ENCODE data around the gene OCRL.

The OCRL gene

DNA sequence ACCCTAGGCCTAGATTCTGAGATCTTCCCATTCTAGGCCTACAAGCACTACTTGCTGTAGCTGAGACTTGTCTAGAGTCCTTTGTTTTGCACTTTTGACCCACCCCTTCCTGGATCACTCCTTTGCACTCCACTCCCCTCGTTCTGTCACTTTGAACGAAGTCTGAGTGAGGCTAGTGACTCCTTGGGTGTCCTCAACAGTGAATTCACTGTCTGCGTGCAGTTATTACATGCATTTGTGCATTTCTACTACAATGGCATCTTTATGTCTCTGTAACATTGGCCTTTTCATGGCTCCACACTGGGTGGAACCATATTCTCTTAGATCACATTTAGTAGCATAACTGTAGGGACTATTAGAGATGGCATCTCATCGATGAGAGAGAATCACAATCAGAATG, 50.5 kb downstream of the OCRL start:
- DNase-seq, result no peak

DNA sequence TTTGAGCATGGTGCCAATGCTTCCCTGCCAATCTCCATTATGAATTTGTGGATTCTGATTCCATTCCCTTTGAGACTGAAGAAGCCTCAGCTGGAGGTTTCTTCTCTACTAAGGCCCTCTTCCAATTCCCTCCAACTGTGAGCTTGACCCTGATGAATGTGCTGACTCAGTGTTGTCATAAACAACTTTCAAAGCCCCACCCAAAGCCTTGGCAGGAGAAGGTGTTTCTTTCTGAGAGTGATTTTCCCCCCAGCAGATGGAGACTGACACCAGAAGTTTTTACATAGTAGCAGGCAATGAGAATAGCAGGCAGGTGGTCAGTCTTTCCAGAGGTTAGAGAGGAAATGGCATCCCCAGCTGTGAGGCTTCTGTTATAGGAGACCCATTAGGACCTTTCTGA, 53.1 kb downstream of the OCRL start:
- DNase-seq, result no peak

DNA sequence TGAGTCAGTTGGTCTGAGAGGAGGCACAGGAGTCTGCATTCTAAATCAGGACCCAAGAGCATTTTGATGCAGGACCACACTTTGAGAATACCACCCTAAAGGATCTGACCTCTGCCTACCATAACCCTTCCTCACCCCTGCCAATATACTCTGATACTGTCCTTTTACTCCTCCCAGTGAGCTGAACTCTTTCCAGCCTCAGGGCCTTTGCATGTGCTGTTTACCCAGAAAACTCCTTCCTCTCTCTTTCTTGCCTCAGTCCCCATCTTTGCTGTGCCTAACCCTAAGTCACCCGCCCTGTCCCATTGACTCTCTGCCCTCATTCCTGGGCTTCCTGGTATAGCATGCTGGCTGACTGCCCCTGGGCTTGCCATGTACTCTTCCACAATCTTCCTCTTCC, 54.7 kb downstream of the OCRL start:
- DNase-seq, result no peak

DNA sequence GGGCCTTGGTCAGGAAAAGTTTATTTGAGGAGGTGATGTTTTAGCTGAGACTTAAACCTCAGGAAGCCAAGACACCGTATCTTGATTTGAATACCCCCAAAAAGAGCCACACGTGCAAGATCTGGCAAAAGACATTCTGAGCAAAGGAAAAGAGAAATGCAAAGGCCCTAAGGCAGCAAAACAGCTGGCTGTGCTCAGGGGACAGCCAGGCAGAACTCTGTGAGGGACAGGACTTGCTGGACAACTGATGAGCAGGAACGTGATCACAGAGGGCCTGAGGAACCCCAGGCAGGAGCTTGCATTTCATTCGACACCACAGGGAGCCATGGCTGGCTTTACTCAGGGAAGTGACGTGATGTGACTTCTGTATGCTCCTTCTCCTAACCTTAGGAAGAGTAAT, 56.0 kb downstream of the OCRL start:
- no peak for DNase-seq

DNA sequence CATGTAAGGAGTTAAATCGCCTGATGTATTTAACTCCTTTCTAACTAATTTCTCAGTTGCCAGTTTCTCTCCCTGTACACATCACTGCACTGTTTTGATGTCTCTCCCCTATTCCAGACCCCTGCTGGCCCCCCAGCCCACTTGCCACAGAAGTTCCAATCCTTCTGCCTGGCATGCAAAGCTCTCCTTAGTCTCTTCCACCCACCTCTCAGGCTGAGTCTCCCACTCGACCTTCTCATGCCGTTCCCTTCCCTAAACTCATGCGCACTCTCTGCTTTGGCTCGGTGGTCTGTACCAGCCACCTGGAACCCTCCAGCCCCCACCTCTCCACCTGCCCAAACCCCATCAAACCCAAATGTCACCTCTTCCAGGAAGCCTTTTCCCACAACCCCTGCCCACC, 57.8 kb downstream of the OCRL start:
- no peak for DNase-seq

DNA sequence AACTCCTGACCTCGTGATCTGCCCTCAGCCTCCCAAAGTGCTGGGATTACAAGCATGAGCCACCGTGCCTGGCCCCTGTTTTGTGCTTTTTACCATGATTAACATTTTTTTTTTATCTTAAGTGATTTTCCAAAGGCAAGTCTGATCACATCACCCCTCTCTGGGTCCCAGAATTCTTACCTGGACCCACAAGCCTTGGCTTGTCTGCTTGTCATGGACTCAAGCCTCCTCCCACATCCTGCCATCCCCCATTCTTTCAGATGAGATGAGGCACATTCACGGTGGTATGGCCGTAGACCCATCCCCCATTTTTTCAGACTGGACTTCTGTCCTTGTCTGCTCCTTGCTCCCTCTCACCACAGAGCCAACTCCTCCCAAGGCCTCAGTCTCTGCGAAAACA, 59.4 kb downstream of the OCRL start:
- DNase-seq, result no peak

DNA sequence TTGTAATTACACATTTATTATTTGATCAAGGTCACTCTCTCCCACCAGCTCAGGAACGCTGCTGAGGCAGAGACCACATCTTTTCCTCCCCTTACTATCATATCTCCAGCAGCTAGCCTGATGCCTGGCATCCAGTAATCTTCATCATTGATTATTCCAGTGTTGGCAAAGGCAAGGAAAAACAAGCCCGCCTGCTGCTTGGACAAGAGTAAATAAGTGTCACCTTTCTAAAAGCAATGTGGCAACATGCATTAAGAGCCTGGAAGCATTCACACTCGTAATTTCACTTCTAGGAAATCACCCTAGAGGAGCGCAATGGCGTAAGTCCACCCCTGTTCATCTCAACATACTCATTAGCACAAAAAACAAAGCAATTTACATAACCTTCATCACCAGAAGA, 59.9 kb downstream of the OCRL start:
- no peak for DNase-seq

DNA sequence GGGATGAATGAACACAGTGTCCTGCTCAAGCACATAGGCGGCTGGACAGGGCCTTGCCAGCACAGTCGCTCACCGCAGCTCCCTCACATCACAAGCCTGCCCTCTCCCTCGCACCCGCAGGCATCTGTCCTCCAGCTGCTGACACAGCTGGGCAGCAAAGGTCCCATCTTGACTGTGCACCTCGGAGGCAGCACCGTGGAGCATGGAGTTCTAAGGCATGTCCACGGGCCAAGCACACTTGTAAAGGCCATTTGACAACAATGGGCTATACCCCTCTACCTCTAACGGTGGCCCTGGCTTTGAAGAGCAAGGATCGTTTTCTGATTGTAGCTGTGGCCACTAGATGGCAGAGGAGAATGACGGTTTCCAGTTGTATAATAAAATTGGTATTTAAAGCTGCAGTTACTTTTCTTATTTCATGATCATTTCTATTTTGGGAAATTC, 60.9 kb downstream of the OCRL start:
- no peak for DNase-seq

DNA sequence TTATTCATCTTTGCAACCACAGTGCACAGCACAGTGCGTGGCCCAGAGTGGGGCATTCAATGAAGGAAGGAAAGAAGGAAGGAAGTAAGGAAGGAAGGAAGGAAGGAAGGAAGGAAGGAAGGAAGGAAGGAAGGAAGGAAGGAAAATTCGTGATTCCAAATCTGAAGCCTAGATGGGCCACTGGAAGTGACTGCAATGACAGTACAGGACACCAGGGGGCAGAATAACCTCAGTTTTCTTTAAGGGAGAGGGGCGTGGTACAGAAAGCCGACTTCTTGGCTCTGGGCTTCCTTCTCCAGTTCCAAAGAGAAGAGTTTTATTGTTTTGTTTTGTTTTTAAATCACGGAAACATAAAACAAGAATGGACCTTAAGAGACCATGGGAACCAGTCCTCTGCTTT, 66.9 kb downstream of the OCRL start:
- peak; percentile 2 for DNase-seq

DNA sequence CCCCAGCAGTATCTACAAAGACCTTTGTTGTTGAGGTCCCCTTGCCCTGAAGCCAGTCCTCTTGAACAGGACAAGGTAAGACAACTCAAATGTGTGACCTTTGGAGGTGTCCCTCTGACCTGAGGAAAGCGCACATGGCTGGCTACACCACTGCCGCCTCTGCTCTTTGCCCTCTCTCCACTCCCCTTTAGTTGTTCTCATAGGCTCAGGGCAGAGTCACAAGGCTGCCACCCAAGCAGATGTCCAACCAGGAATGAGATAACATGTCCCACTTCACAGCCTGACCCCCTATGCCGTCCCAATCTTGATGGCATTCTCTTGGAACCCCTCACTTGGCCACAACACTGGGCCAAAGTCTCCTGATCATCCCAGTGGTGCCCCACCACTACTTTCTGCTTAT, 68.4 kb downstream of the OCRL start:
- no peak for DNase-seq

DNA sequence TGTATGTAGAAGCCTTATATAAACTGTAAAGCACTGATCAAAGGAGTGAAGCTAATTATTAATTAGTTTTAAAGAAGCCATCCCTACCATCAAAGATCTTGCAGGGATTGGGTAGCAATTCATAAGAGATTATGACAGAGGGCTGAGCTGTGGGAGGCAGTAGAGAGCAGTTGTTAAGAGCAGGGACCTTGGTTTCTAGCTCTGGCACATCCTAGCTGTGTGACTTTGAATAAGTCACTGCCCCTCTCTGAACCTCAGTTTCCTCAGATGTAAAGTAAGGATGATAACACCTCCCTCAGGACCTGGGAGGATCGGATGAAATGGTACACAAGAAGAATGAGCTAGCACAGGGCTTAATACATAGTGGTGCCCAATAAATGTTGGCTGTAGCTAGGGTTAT, 69.3 kb downstream of the OCRL start:
- DNase-seq, result no peak

DNA sequence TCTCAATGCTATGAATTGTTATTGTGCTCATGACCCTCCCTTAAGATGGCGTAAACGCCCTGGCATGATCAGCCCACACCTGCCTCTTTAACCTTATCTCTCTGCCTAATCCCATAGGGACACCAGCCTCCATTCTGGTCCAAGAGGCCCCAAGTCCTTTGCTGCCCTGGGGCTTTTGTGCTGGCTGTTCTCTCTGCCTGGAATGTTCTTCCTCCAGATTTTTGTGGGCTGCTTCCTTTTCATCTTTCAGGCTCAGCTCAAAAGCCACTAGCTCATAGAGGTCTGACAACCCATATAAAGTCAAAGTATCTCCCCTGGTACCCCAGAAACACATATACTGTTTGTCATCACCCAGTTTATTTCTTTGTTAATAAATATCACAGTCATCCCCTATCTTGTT, 72.3 kb downstream of the OCRL start:
- DNase-seq, result no peak

DNA sequence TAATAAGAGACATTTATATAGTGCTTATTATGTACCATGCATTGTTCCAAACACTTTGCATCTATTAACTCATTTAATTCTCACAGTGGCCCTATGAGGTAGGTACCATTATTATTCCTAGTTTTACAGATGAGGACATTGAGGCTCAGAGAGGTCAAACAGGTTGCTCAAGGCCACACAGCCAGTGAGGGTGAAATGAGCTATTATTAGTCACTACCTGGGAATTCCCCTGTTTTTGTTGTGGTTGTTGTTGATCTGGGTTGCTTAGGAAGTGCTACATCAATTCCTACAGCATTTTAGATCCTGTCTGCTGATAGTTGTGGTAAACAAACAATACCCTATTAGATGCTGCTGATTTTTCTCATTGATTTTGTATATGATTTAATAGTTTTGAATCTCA, 73.5 kb downstream of the OCRL start:
- no peak for DNase-seq

DNA sequence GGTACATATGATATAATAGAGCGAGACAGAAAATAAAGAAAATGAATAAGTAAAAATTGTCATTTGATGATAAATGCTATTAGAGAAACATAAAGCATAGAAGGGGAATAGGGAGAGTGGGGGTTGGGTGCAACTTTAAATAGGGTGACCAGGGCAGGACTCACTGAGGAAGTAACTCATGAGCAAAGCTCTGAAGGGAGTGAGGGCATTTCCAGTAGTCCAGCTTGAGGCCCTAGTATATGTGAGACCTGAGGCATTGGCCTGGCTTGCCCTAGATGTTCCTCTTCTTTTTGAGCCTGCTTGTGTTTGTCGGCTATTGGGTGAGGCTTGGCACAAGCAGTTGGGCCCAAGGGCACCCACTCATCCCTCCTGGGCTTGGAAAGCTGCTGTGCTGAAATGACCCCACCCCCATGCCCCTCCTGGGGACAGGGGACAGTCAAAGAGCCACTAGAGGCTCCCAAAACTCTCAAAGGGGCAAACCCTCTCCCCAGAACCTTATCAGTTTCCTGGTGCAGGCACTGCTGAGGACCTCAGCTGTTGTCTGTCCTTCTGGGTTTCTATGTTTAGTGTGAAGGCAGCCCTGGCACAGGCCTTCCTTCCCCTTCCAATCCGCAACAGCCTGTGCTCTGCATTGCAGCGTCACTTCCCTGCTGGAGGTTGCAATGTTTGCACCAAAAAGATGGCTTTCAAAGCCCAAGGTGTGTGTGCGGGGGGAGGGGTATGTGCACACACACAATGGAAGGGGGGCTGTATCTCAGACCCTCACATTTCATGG, 74.6 kb downstream of the OCRL start:
- no peak for DNase-seq

DNA sequence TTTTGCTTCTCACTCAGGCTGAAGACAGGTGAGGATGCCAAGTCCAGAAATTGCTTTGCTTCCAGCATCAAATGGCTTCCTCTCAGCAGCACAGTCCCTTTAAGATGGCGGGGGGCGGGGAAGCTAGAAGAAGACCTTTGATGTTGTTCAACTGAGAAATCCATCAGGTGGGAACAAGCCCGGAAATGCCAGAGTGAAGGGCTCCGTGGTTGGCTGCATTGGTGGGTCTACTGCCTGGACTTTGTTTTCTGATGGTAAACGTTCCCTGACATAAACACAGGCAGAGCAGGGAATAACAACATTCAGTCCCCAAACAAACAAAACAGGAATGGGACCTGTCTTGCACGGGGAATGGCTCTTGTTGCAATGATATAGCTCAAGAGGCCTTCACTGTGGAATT, 77.4 kb downstream of the OCRL start:
- no peak for DNase-seq

DNA sequence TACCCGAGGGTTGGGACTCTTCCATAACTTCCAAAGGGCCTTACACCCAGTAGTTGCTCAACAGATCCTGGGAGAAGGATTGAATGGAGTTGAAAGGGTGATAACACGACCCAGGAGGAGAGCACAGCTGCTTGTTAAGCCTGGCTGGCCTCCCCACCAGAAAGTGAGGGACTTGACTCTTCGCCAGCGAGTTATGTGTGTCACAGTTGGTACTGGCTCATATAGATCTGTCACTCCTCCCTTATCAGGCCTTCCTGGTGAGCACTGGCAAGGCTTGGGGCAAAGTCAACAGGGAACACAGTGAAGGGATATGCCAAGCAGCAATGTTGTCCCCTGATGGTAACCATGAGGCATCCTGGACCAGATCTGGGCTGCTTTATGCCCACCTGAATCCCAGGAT, 78.9 kb downstream of the OCRL start:
- no peak for DNase-seq

DNA sequence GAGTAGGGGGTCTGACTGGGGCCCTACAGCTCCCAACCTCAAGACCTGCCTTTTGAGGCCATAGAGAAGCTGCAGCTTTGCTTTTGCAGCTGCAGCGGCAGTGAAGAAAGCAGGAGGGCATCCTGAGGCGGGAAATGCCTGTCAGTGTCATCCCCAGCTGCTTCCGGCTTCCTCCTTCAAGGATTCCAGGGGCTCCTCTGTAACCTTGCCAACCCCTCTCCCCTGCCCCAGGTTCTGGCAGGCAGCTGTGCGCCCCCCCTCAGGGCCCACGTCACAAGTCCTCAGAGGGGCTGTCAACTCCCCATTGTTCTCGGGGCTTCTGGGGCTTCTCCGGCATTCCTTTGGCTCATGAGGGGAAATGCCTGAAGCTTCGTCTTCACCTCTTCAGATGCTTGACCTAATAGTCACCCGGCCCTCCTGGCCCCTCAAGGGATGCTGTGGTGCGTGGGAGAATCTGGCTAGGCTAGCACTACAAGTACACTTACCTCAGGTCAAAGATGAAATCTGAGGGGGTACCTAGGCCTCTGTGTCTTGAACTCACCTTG, 82.8 kb downstream of the OCRL start:
- DNase-seq, result no peak

DNA sequence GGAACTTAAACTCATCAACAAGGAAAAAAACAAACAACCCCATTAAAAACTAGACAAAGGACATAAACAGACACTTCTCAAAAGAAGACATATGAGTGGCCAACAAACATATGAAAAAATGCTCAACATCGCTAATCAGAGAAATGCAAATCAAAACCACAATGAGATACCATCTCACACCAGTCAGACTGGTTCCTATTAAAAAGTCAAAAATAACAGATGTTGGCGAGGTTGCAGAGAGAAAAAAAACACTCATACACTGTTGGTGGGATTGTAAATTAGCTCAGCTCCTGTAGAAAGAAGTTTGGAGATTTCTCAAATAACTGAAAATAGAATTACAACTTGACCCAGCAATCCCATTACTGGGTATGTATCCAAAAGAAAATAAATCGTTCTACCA, 86.0 kb downstream of the OCRL start:
- DNase-seq, result no peak

DNA sequence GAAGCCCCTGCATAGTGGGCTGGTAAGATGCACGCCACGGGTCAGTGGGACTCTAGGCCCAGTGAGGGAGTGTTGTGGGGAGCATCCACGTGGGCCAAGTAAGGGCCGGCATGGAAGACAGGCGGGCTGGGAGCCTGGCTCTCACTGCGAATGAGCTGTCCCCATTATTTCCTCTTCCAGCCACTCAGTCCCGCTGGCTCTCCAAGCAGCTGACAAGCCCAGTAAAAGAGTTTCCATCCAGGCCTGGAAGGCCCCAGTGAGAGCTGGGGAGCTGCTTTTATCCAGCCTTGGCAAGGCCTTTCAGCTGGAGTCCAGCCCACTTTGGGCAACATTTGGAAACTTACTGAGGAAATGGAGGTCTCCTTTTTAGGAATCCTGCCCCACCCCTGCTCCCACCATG, 89.8 kb downstream of the OCRL start:
- DNase-seq, result no peak

DNA sequence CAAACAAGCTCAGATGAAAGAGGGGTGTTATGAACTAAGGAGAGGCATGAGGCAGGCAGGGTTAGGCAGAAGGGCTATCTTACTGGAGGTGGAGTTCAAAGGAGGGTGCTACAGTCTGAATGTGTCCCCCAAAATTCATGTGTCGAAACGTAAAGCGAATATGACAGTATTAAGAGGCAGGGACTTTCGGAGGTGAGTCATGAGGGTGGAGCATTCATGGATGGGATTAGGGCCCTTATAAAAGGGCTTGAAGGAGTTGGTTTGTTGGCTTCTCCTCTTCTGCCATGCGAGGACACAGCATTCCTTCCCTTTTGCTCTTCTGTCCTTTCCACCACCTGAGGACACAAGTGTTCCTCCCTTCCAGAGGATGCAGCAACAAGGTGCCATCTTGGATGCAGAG, 91.8 kb downstream of the OCRL start:
- DNase-seq, result no peak

DNA sequence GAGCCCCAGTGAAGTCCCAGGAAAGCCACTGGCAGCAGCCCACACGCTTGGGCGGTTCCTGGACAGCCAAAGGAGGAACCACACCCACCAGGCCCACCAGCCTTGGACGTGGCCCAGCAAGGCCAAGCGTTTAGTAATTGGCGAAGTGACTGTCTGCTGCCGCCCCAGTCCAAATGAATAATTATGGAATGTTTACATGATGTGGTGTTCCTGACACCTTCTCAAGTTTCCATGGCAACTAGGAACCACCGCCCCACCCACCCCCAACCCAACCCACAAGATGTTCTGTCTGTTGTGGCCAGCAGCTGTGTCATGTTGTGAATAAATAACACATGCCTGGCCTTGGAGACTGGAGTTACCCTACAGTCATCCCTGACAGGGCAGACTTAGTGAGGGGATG, 92.4 kb downstream of the OCRL start:
- no peak for DNase-seq

DNA sequence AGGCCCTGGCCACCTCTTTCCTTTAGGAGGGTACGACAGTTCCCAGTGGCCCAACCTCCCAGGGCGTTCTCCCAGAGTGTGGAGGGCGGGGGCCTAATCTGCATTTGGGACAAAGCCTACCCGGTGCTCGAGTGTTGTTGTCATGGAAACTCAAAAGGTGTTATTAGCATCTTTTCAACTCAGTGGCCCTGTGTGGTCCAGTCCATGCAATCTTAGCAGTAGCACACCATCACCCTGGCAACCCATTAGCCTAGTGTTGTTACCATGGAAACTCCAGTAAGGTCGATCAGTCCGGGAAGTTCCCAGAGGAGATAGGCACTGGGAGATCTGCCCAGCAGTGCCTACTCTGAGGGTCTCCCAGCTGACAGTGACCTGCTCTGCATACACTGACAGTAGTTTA, 94.5 kb downstream of the OCRL start:
- no peak for DNase-seq

DNA sequence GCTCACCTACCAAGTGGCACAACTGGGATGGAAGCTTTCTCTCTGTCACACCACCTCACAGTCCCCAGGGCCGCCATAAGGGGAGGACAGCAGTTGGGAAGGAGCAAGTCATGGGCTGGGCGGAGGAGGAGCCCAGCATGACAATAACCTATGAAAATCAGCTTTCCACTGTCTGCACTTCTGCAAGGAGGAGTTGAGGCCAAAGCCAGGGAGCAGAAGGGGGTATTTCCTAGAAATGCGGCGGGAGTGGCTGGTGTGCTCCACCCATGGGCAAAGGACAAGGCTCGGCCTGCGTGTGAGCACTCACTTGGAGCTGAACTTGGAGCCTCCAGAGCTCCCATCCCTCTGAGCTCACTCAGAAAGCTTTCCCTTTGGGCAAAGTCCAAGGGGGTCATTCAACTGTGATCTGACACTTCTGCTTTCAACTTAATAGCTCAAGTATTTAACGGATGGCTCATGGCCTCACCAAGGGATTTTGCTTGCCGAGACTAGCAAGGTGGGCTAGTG, 96.2 kb downstream of the OCRL start:
- DNase-seq, result no peak

DNA sequence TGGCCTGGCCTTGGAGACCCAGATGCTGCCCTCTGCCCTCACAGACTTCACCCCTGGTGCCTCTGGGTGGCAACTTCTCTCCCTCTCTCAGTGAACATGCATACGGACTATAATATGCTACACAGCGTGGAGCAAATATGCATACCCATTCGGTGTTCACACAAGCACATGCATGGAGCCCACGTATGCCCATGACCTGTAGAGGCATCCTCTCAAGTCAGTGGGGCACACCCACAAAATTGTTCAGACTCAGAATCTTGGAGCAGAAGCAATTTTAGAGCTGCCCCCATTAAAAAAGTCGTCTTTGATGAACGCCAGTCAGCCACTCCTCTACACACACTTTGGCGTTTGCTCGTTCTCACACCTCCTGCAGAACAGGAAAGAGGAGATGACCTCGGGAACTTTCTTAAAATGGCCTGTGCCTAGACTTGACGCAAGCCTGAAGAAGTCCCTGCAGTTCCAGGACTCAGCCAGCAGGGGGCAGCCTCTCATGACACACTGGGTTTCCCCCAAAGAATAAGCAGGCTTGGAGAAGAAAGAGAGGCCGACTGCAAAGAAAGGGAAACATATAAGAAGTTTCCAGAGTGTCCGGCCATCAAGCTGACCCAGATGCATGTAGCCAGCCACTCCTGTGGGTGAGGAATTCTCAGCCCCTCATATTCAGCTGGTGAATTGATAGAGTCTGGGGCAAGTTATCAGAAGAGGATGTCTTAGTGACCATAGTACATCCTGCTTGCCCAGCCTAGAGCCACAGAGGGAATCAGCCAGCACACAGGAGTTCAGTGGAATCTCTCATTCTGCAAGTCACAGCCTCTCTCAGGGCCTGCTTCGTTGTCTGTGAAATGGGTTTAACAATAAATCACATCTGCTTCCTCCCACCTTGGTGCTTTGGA, 97.4 kb downstream of the OCRL start:
- peak; percentile 4 for DNase-seq
